K562 (cell line): ENCODE measurements around the gene MYLK3. TPM values are rescaled to one million over a fixed set of nuclear protein-coding genes. Genes with fewer than 3 reads are reported as not detected.

ENCODE experiments used
- ATAC-seq: fragments of 200-7000 bp; cut with Tn5 transposase; 3 replicates; pipeline ENCODE4 v1.9.1; 2020; ENCODE audit warnings: moderate library complexity
- BruUV-seq: library from RNA; stranded (reverse); fragments of 400-500 nt; replicated peaks from 2 replicates; lab custom pipeline; 2021; lab: Mats Ljungman, UMichigan
- CTCF ChIA-PET: fragments of 300-600 bp; formaldehyde crosslinking; extraction: SDS; loops from one replicate; lab custom pipeline; 2021; ENCODE audit warnings: low intra/inter-chr PET ratio; lab: Yijun Ruan, JAX
- POLR2A ChIA-PET: fragments of 300-600, 350-650 bp; sonication (Branson Sonifier 250); formaldehyde crosslinking; extraction: SDS; loops from one replicate; lab custom pipeline; 2021; ENCODE audit warnings: antibody characterized with exemption, inconsistent platforms; lab: Yijun Ruan, JAX
- DNase-seq, 4 experiments: peaks; one replicate each; pipeline versions ENCODE4 v3.0.0 to v3.0.0-alpha.2; 2011 to 2018; ENCODE audit warnings: low spot score in 3 of 4, mixed read lengths in 3 of 4; ENCODE audit errors: extremely low read depth in 1 of 4
- FAIRE-seq: peaks from 2 replicates; lab custom pipeline; 2011; peaks lifted over from hg19 to GRCh38; lab: Jason Lieb, UNC
- H2AFZ ChIP-seq: 2 replicates; pipeline ENCODE4 v1.6.0; 2011; ENCODE audit warnings: low read depth, low read length, control low read depth, inconsistent platforms
- H3K27ac ChIP-seq: fragments of 200-600 bp; 3 replicates; pipeline ENCODE4 v1.8.0; 2011; ENCODE audit warnings: low read depth, mild to moderate bottlenecking, control low read depth, inconsistent platforms, low read length, moderate library complexity, mixed read lengths; ENCODE audit errors: extremely low read depth
- H3K27me3 ChIP-seq, 2 experiments: fragments of 300-600 bp in 1 of 2; 2 replicates in 1 of 2; 3 replicates in 1 of 2; pipeline versions ENCODE4 v1.6.0 to v1.8.0; 2011; ENCODE audit warnings: inconsistent platforms in 2 of 2, low read length in 2 of 2, mild to moderate bottlenecking in 1 of 2, mixed read lengths in 1 of 2, moderate library complexity in 1 of 2; ENCODE audit not compliant: control insufficient read depth in 2 of 2, insufficient read depth in 2 of 2
- H3K36me3 ChIP-seq: fragments of 300-600 bp; 3 replicates; pipeline ENCODE4 v1.8.0; 2011; ENCODE audit warnings: mild to moderate bottlenecking, low read length, inconsistent platforms; ENCODE audit not compliant: control insufficient read depth, insufficient read depth
- H3K4me1 ChIP-seq, 2 experiments: fragments of 200-600 bp in 1 of 2; replicated peaks in 1 of 2; 2 replicates in 1 of 2; 3 replicates in 1 of 2; pipeline versions ENCODE4 v1.5.1 to v1.8.0; 2011; ENCODE audit warnings: inconsistent platforms in 2 of 2, low read length in 2 of 2, mild to moderate bottlenecking in 1 of 2, mixed read lengths in 1 of 2, moderate library complexity in 1 of 2; ENCODE audit not compliant: control insufficient read depth in 2 of 2, insufficient read depth in 2 of 2
- H3K4me2 ChIP-seq: 2 replicates; pipeline ENCODE4 v1.6.1; 2011; ENCODE audit warnings: low read length, control low read depth, inconsistent platforms, mixed read lengths; ENCODE audit not compliant: insufficient read depth
- H3K4me3 ChIP-seq: fragments of 200-600 bp; sonication (generic), shearing (Covaris generic); 2 replicates; pipeline ENCODE4 v1.5.1; 2016; ENCODE audit warnings: control low read depth, inconsistent platforms
- H3K79me2 ChIP-seq: fragments of 200-600 bp; 3 replicates; pipeline ENCODE4 v1.8.0; 2011; ENCODE audit warnings: low read length, inconsistent platforms; ENCODE audit not compliant: control insufficient read depth, insufficient read depth
- H3K9ac ChIP-seq, 2 experiments: 2 replicates each; pipeline versions ENCODE4 v1.6.0 to v1.6.1; 2011; ENCODE audit warnings: low read depth in 2 of 2, low read length in 2 of 2, control low read depth in 1 of 2, inconsistent platforms in 1 of 2, mild to moderate bottlenecking in 1 of 2, mixed read lengths in 1 of 2; ENCODE audit not compliant: insufficient read depth in 1 of 2
- H3K9me1 ChIP-seq: one replicate; pipeline ENCODE4 v1.6.0; 2011; ENCODE audit warnings: inconsistent platforms, mild to moderate bottlenecking, low read length, moderate library complexity; ENCODE audit not compliant: control insufficient read depth, insufficient read depth
- H3K9me3 ChIP-seq: replicated peaks from 2 replicates; pipeline ENCODE4 v1.5.1; 2011; ENCODE audit warnings: low read depth, low read length, inconsistent platforms; ENCODE audit not compliant: control insufficient read depth, insufficient read depth
- H4K20me1 ChIP-seq: replicated peaks from 2 replicates; pipeline ENCODE4 v1.6.1; 2011; ENCODE audit warnings: low read length, inconsistent platforms, mixed read lengths; ENCODE audit not compliant: control insufficient read depth, insufficient read depth
- ELF4 ChIP-seq: fragments of 450-650 bp; formaldehyde crosslinking; IDR thresholded peaks from 2 replicates; pipeline ENCODE4 v1.4.0; 2022; ENCODE audit warnings: missing genetic modification characterization
- NCOR1 ChIP-seq: fragments of 450-650 bp; IDR thresholded peaks from 2 replicates; pipeline ENCODE4 v1.6.1; 2016; ENCODE audit warnings: mild to moderate bottlenecking, moderate library complexity
- POLR2G ChIP-seq: fragments of 200-400 bp; formaldehyde crosslinking; IDR thresholded peaks from 2 replicates; pipeline ENCODE4 v1.6.1; 2017; ENCODE audit warnings: low read depth, mild to moderate bottlenecking, antibody characterized with exemption, low read length, moderate library complexity
- ZNF384 ChIP-seq: IDR thresholded peaks from 2 replicates; pipeline ENCODE4 v1.6.1; 2012; ENCODE audit warnings: low read depth, low read length, improper control_type of control experiment
- ZNF644 ChIP-seq: fragments of 200-800 bp; sonication (Bioruptor generic); IDR thresholded peaks from 2 replicates; pipeline ENCODE4 v1.6.1; 2016; ENCODE audit warnings: low read depth, missing genetic modification characterization, missing compliant biosample characterization
- WGBS: fragments of 100-300 bp; shearing (Covaris generic); methylation state at CpG from one replicate; pipeline ENCODE4 v1.1.6; 2016; ENCODE audit warnings: low coverage, mixed read lengths; ENCODE audit not compliant: insufficient coverage; ENCODE audit errors: missing lambda C conversion rate; 5-methylcytosine and 5-hydroxymethylcytosine counted together
- in situ Hi-C: fragments of 300-500 bp; cut with MboI; formaldehyde crosslinking; loops from 4 replicates; pipeline ENCODE4 v1.15.0; 2018; ENCODE audit warnings: inconsistent platforms, mixed read lengths
- intact Hi-C: fragments of 100-400 bp; cut with micrococcal nuclease; formaldehyde crosslinking; loops from 2 replicates; pipeline ENCODE4 v1.14.2; 2022
- polyA plus RNA-seq, 8 experiments: library from polyadenylated mRNA; depleted of rRNA in 4 of 8; stranded (reverse) in 5 of 8; unstranded in 3 of 8; fragments of >200 nt; fragmentation: Nextera tagmentation in 2 of 8; fragmentation: Illumina TruSeq in 1 of 8; extraction: Ambion mirVana in 2 of 8; extraction: Trizol in 1 of 8; gene quantifications; 2 replicates each; pipeline versions ENCODE4 v1.2.1 to v1.2.3, GENCODE V29; 2011 to 2014; ENCODE audit warnings: inconsistent platforms in 1 of 8, missing spikeins in 1 of 8
- total RNA-seq, 7 experiments: library from RNA; depleted of rRNA in 6 of 7; stranded (reverse); fragments of >200 nt in 6 of 7; fragmentation: Illumina TruSeq in 2 of 7; extraction: Trizol in 2 of 7; gene quantifications; 2 replicates each; pipeline versions ENCODE4 v1.2.1 to v1.2.3, GENCODE V29; 2011 to 2021; ENCODE audit warnings: low replicate concordance in 1 of 7

MYLK3 gene
- total and polyA plus RNA-seq, 9 of the 15 experiments (the other 6 are each of a cell fraction or from before 2014, with no cell fraction given), result 0.69 to 10.7 (median 4.7) TPM

DNA sequence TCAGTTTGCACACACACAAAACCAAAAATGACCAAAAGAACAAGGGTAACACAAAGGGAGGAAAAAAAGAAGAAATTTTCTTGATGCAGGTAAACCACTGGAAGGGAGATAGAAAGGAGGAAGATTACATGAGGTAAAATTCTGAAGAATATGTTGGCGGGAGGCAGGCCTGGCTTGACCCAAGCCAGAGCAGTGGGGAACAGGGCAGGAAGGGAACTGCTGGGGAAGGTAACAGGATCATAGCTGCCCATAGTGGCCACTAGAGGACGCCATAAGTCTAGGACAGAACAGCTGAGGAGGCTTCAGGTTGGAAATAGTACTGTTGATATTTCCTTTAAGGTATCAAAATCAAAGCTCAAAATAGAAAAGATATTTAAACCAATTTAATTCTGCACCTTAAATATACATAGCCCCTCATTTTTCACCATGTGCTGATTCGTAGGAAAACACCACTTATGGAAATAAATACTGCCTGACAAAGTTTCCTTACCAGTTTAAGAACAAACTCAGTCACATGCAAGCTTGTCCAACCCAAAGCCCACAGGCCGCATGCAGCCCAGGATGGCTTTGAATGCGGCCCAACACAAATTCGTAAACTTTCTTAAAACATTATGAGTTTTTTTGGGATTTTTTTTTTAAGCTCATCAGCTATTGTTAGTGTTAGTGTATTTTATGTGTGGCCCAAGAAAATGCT lies 74.7 kb downstream of the MYLK3 start (continued):
- TF ChIP-seq NCOR1 (no peak), ZNF644 (tag) (no peak), POLR2G (no peak)

DNA sequence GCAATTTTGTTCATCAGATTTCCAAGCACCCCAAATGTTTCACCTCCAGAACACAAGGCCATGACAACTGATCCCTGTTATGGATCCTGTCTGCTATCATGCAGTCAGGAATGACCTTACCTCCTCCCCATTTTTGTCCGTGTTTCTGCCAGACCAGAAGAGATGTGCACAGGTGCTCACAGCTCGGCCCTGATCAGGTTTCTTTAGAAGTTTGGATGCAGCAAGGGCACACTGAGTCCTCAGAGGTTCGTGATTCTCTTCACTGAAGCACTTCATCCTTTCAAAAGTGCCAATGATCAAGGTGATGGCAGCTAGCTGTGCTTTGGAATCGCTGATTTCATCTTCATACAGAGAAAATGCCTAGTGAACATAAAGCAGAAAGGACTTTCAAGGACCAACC lies 86.0 kb downstream of the MYLK3 start:
- Histone ChIP-seq H3K36me3 (peaks cover 60% of the 10 kb centered on the region), H4K20me1 (no peaks in the 10 kb centered on the region), H3K27ac (no peak overlapping the region), H3K4me2 (no peak overlapping the region), H3K4me3 (no peak overlapping the region), H3K9me1 (no peaks in the 10 kb centered on the region), H3K27me3 (no peaks in the 10 kb centered on the region), H2AFZ (no peak overlapping the region), H3K4me1 (no peaks in the 10 kb centered on the region; a peak in 1 of 5 replicates), H3K9me3 (no peaks in the 10 kb centered on the region), H3K9ac (no peak overlapping the region), H3K79me2 (no peaks in the 10 kb centered on the region)
- ATAC-seq (no peak), DNase-seq (no peak), FAIRE-seq (no peak)
- no TSS peak for BruUV-seq
- in situ Hi-C loops (loop anchor here (25.0 kb wide), 1 partner anchor 250 kb away; no protein-coding TSS in a partner anchor), intact Hi-C loops (no loop called here)
- ChIA-PET POLR2A (interaction anchor here (1.1 kb wide), 1 partner anchor 247 kb away, joined by 3 read pairs; no protein-coding TSS in a partner anchor), CTCF (no interaction called here)
- TF ChIP-seq ELF4 (CRISPR knock-in tag) (no peak), ZNF384 (no peak)
- 68% methylated on average over 4 of the region's 4 CpGs for WGBS
